Ovary (tissue), 9 donors: ENCODE results near the gene XPO5. TPM values are rescaled to one million over a fixed set of nuclear protein-coding genes. Genes with fewer than 3 reads are reported as not detected.

Experiments
- DNase-seq, 5 donors: peaks; one replicate each; pipeline ENCODE4 v3.0.0-alpha.2; 2019 to 2020
- H3K27ac ChIP-seq, 2 donors: fragments of 200-600 bp; one replicate each; pipeline versions ENCODE4 v1.5.1 to v1.8.0; 2019 to 2022
- H3K27me3 ChIP-seq: fragments of 200-600 bp; one replicate; pipeline ENCODE4 v1.8.0; 2022
- H3K36me3 ChIP-seq: fragments of 200-600 bp; sonication (generic); one replicate; pipeline ENCODE4 v1.5.1; 2019
- H3K4me1 ChIP-seq: one replicate; pipeline ENCODE4 v1.8.1; 2013; ENCODE audit warnings: mild to moderate bottlenecking, moderate library complexity; ENCODE audit not compliant: insufficient read depth
- H3K4me3 ChIP-seq: fragments of 200-600 bp; sonication (generic); one replicate; pipeline ENCODE4 v1.5.1; 2017
- H3K9me3 ChIP-seq, 2 donors: fragments of 200-600 bp in 1 of 2; sonication (generic) in 1 of 2; one replicate each; pipeline versions ENCODE4 v1.5.1 to v1.8.1; 2013 to 2019; ENCODE audit warnings: mild to moderate bottlenecking in 1 of 2, moderate library complexity in 1 of 2
- EP300 ChIP-seq: sonication (generic); formaldehyde crosslinking; IDR thresholded peaks from one replicate; pipeline ENCODE4 v1.6.1; 2017; ENCODE audit warnings: antibody characterized with exemption
- POLR2A ChIP-seq: fragments of 450-650 bp; IDR thresholded peaks from one replicate; pipeline ENCODE4 v1.6.1; 2017; ENCODE audit warnings: antibody characterized with exemption, mild to moderate bottlenecking, moderate library complexity
- WGBS, 3 donors: extraction: QIAGEN DNeasy Blood & Tissue Kit in 1 of 3; methylation state at CpG; one replicate each; pipeline versions ENCODE4 v1.1.5 to v1.1.7; 2013 to 2017; 5-methylcytosine and 5-hydroxymethylcytosine counted together
- intact Hi-C, 4 donors: fragments of 100-400 bp; cut with DNase I; formaldehyde crosslinking; loops; one replicate each; pipeline versions ENCODE4 v1.11.0 to v1.15.1; 2022 to 2023
- polyA plus RNA-seq, 2 donors: library from polyadenylated mRNA; stranded (reverse); fragments of 200-250 nt in 1 of 2; fragments of 350-450 nt in 1 of 2; fragmentation: Illumina TruSeq in 1 of 2; extraction: RNeasy Lipid Tissue Mini Kit (QIAGEN cat#74804) in 1 of 2; gene quantifications; one replicate each; pipeline ENCODE4 v1.2.3, GENCODE V29; 2013 to 2014
- small RNA-seq: library from RNA; depleted of rRNA; stranded (forward); fragments of <200 nt; gene quantifications from one replicate; pipeline ENCODE3, GENCODE V24; 2016
- total RNA-seq, 7 donors: library from RNA; depleted of rRNA in 2 of 7; stranded (reverse); fragments of >200 nt in 2 of 7; fragmentation: NEBNext Ultra II Directional in 3 of 7; extraction: Animal tissue kit (Norgen Biotek cat#: 25700) in 3 of 7; gene quantifications; one replicate each; pipeline versions ENCODE4 v1.1.0 to v1.2.4, GENCODE V29; 2016 to 2023
- TF ChIP-seq, protein P1 (sequence below), 3 donors: fragments of 450-650 bp in 2 of 3; fragments of 200-600 bp in 1 of 3; IDR thresholded peaks; one replicate each; pipeline versions ENCODE4 v1.5.1 to v1.8.0; 2016 to 2022; ENCODE audit warnings: antibody characterized with exemption in 3 of 3, mild to moderate bottlenecking in 1 of 3
- donor health status: DM: no; HTN: no; CAD: no; lungs with moderate emphysema.
- donor health status: DM: no; HTN: no; CAD: no.
- donor health status: Bipolar disorder and iron deficiency.
- donor health status: DM: yes; HTN: yes; CAD: no.
- donor health status: DM: no; HTN: no; CAD: no.
- donor health status: DM: yes; HTN: yes; CAD: no.

XPO5 gene
- total and polyA plus RNA-seq, 9 donors, result 6.8 to 41.8 (median 24.5) TPM

DNA sequence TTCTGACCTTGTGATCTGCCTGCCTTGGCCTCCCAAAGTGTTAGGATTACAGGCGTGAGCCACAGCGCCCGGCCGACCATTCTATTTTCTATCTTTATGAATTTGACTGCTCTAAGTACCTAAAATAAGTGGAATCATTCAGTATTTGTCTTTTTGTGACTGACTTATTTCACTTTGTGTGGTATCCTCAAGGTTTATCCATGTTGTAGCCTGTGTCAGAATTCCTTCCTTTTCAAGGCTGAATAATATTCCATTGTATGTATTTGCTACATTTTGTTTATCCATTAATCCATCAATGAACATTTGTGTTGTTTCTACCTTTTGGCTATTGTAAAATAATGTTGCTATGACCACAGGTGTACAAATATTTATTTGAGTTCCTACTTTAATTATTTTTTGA lies 103.3 kb downstream of the XPO5 start:
- DNase-seq, result no peak
- no peak for TF ChIP-seq POLR2A
- TF ChIP-seq, protein P1, sequence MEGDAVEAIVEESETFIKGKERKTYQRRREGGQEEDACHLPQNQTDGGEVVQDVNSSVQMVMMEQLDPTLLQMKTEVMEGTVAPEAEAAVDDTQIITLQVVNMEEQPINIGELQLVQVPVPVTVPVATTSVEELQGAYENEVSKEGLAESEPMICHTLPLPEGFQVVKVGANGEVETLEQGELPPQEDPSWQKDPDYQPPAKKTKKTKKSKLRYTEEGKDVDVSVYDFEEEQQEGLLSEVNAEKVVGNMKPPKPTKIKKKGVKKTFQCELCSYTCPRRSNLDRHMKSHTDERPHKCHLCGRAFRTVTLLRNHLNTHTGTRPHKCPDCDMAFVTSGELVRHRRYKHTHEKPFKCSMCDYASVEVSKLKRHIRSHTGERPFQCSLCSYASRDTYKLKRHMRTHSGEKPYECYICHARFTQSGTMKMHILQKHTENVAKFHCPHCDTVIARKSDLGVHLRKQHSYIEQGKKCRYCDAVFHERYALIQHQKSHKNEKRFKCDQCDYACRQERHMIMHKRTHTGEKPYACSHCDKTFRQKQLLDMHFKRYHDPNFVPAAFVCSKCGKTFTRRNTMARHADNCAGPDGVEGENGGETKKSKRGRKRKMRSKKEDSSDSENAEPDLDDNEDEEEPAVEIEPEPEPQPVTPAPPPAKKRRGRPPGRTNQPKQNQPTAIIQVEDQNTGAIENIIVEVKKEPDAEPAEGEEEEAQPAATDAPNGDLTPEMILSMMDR (IDR thresholded peaks at IDR 0.05), result no peak
- no peak for TF ChIP-seq EP300
- H3K4me3 ChIP-seq, result no peak overlapping the region
- no peaks in the 10 kb centered on the region for H3K9me3 ChIP-seq
- H3K27me3 ChIP-seq, result no peaks in the 10 kb centered on the region
- H3K27ac ChIP-seq, result no peak overlapping the region
- intact Hi-C loops, result no loop called here
- no peaks in the 10 kb centered on the region for H3K36me3 ChIP-seq
- H3K4me1 ChIP-seq, result no peaks in the 10 kb centered on the region
- 88 to 98% (median 95%) methylated on average over 4 of the region's 4 CpGs for WGBS, 3 donors

Small RNA genes within 50 kb of the gene (small RNA-seq; reads per million reads assigned to genes)
- gene RF00426 (not detected), gene RNU6-1113P (not detected)

Other genes starting within 250 kb of the XPO5 start
- gene ZNF318, start 206.4 kb downstream of the XPO5 start, total RNA-seq, result 10 to 100 TPM; 11.4 to 26.0 (median 19.9) TPM
- 10 to 100 TPM in 1 of 2 donors, 1 to 10 TPM in 1; 8.3 to 17.4 TPM for gene ZNF318, start 206.4 kb downstream of the XPO5 start, polyA plus RNA-seq
- gene ABCC10, start 148.5 kb downstream of the XPO5 start, total RNA-seq, result 10 to 100 TPM; 11.7 to 34.9 (median 27.0) TPM
- 10 to 100 TPM in 1 of 2 donors, 1 to 10 TPM in 1; 8.9 to 21.1 TPM for gene ABCC10, start 148.5 kb downstream of the XPO5 start, polyA plus RNA-seq
- gene DLK2, start 120.5 kb downstream of the XPO5 start, total RNA-seq, result 1 to 10 TPM in 4 of 7 donors, under 1 TPM in 3; 0.18 to 6.0 (median 1.0) TPM
- gene DLK2, start 120.5 kb downstream of the XPO5 start, polyA plus RNA-seq, result under 1 TPM; 0.33 to 0.92 TPM
- 10 to 100 TPM; 21.8 to 44.8 (median 34.5) TPM for gene TJAP1, start 98.5 kb downstream of the XPO5 start, total RNA-seq
- gene TJAP1, start 98.5 kb downstream of the XPO5 start, polyA plus RNA-seq, result 10 to 100 TPM; 12.9 to 29.8 TPM
- gene LRRC73, start 65.7 kb downstream of the XPO5 start, total RNA-seq, result 1 to 10 TPM; 1.1 to 4.8 (median 2.0) TPM
- under 1 TPM; 0.13 to 0.30 TPM for gene LRRC73, start 65.7 kb downstream of the XPO5 start, polyA plus RNA-seq
- 10 to 100 TPM; 47.0 to 81.8 (median 71.4) TPM for gene YIPF3, start 59.1 kb downstream of the XPO5 start, total RNA-seq
- gene YIPF3, start 59.1 kb downstream of the XPO5 start, polyA plus RNA-seq, result 100 to 1,000 TPM; 107 to 143 TPM
- 10 to 100 TPM; 18.1 to 48.6 (median 32.0) TPM for gene POLR1C, start 58.9 kb downstream of the XPO5 start, total RNA-seq
- gene POLR1C, start 58.9 kb downstream of the XPO5 start, polyA plus RNA-seq, result 10 to 100 TPM; 29.3 to 33.7 TPM
- 10 to 100 TPM in 3 of 7 donors, 1 to 10 TPM in 4; 4.6 to 14.1 (median 8.6) TPM for gene POLH, start 147 bp upstream of the XPO5 start, total RNA-seq
- gene POLH, start 147 bp upstream of the XPO5 start, polyA plus RNA-seq, result 10 to 100 TPM in 1 of 2 donors, 1 to 10 TPM in 1; 5.2 to 15.5 TPM
- gene GTPBP2, start 53.2 kb upstream of the XPO5 start, total RNA-seq, result 10 to 100 TPM; 24.9 to 60.4 (median 36.5) TPM
- 10 to 100 TPM; 28.8 to 31.9 TPM for gene GTPBP2, start 53.2 kb upstream of the XPO5 start, polyA plus RNA-seq
- 10 to 100 TPM; 11.9 to 28.4 (median 16.8) TPM for gene MAD2L1BP, start 59.8 kb upstream of the XPO5 start, total RNA-seq
- 10 to 100 TPM; 16.0 to 23.9 TPM for gene MAD2L1BP, start 59.8 kb upstream of the XPO5 start, polyA plus RNA-seq
- gene RSPH9, start 69.0 kb upstream of the XPO5 start, total RNA-seq, result 1 to 10 TPM in 1 of 7 donors, under 1 TPM in 5, not detected in 1; 0.20 to 4.7 (median 0.44) TPM
- under 1 TPM; 0.25 to 0.70 TPM for gene RSPH9, start 69.0 kb upstream of the XPO5 start, polyA plus RNA-seq
- 10 to 100 TPM; 21.9 to 44.1 (median 25.9) TPM for gene MRPS18A, start 111.8 kb upstream of the XPO5 start, total RNA-seq
- 10 to 100 TPM; 35.1 to 45.0 TPM for gene MRPS18A, start 111.8 kb upstream of the XPO5 start, polyA plus RNA-seq
- 100 to 1,000 TPM in 1 of 7 donors, 10 to 100 TPM in 6; 19.2 to 123 (median 45.2) TPM for gene VEGFA, start 194.2 kb upstream of the XPO5 start, total RNA-seq
- 10 to 100 TPM; 20.8 to 44.7 TPM for gene VEGFA, start 194.2 kb upstream of the XPO5 start, polyA plus RNA-seq